ENCODE data around the gene NEGR1. TPM values are rescaled to one million over a fixed set of nuclear protein-coding genes. Genes with fewer than 3 reads are reported as not detected.
A peak's percentile ranks its signal among the peaks of the same experiment; 100 is the strongest.

NEGR1 gene
- total RNA-seq, 1 experiment from 2014 or later = 1.2 TPM

DNA sequence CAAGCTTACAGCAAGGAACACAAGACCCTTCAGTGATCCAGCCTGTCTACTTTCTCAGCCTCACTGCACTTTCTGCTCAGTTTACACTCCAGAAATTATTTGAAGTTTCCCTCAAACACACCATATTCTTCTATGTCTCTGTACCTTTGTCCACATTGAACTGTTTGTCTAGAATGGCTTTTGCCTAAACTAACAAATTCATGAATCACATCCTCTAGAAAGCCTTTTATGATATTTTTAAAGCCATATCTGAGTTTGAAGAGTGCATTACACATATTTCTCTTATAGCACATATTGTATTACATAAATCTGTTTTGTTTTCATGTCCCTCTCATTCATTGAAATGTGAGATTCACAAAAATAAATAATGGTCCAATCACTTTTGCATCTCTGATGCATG, 755.5 kb downstream of the NEGR1 start:
- H3K4me3 ChIP-seq = no peak overlapping the region
- no peak overlapping the region for H3K27ac ChIP-seq
- H3K4me1 ChIP-seq = no peaks in the 10 kb centered on the region
- no peak for DNase-seq
- no peaks in the 10 kb centered on the region; the same call in 1 of the 2 replicates for H3K36me3 ChIP-seq
- no peaks in the 10 kb centered on the region for H3K9me3 ChIP-seq (replicated peaks)
- H3K27me3 ChIP-seq = no peaks in the 10 kb centered on the region

DNA sequence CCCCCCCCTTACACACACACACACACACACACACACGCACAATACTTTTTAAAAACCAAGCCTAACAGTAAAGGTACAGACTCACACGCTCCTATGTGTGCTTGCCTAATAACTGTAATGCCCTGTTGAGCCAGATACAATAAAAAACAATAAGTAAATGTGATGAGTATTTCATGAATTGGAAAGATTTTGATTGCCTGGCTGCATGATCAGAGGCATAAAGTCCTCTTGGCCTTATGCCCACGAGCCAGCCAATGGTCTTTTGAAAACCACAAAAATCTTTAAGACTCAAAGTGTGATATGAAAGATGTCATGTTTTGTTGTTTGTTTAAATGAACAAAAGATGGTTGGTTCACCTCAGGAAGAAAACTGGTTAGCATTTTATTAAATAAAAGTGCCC, 759.6 kb downstream of the NEGR1 start:
- DNase-seq = no peak
- H3K4me3 ChIP-seq = no peak overlapping the region
- no peaks in the 10 kb centered on the region for H3K9me3 ChIP-seq (replicated peaks)
- H3K36me3 ChIP-seq = no peaks in the 10 kb centered on the region
- H3K27ac ChIP-seq = no peak overlapping the region
- H3K4me1 ChIP-seq = no peaks in the 10 kb centered on the region
- H3K27me3 ChIP-seq = no peaks in the 10 kb centered on the region

DNA sequence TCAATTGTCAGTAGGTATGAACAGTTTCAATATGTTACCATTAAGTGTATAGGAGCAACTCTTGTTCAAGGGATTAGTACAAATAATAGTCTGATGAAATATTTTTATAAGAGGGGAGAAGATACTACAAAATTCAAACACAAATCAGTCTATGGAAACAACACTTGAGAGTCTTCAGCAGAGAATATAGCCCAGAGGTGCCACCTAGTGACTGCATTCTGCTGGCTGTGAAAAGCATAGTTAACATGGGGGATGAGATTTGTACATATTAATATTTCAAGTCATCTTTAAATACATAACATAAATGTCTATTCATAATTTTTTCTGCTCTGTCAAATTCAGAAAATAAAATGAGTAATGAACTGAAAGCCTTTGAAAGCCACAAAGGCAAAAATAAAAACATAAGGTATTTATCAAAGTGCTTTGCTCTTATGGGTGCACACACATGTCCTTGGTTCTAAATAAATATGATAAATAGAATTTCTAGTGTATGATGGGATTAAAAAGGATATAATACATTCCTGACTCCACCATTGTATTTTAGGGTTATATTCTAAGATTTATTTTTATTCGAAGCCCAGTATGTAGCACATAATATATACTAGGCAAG, 760.6 kb downstream of the NEGR1 start:
- Histone ChIP-seq H3K9me3 (replicated peaks) (no peaks in the 10 kb centered on the region), H3K4me1 (no peaks in the 10 kb centered on the region), H3K4me3 (no peak overlapping the region), H3K27ac (no peak overlapping the region), H3K27me3 (no peaks in the 10 kb centered on the region), H3K36me3 (no peaks in the 10 kb centered on the region)
- peak; percentile 14 to 61 for DNase-seq

DNA sequence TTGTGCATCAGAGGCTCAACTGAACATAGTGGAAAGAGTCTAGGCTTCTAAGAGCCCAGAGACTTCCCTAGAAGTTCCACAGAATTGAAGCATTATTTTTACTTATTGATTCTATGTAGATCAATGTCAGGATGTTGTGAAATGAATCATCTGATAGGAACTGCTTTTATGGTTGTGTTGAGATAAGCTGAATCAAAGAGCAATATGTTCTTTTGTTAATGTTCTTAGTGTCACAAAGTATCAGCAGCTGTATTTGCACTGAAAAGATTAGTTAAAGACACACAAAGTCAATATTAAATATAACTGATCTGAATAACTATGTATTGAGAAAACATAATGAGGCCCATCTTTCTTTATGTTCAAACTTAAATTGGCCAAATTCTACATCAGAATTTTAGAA, 770.8 kb downstream of the NEGR1 start:
- Histone ChIP-seq H3K4me3 (no peak overlapping the region), H3K4me1 (no peaks in the 10 kb centered on the region), H3K9me3 (replicated peaks) (no peaks in the 10 kb centered on the region), H3K27me3 (no peaks in the 10 kb centered on the region), H3K27ac (no peak overlapping the region), H3K36me3 (no peaks in the 10 kb centered on the region)
- DNase-seq = no peak

DNA sequence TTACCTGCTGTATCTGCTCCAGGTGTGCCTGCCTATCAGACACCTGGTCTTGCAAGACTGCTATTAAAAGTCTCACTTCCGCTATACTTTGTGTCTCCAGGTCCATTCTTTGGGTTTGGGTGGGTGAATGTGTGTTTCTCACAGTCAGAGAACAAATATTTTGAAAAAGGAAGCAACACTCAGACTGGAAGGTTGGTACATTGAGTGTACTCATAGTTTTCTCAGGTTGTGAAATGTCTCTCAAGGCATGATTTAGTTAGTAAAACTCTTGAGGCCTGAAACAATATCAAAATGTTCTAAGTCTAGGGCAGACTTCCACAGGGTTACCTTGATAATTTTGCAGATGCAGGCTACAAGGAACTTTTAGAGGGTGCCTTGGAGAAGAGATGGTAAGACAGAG, 771.6 kb downstream of the NEGR1 start:
- Histone ChIP-seq H3K27me3 (no peaks in the 10 kb centered on the region), H3K36me3 (no peaks in the 10 kb centered on the region), H3K4me3 (no peak overlapping the region), H3K9me3 (replicated peaks) (no peaks in the 10 kb centered on the region), H3K4me1 (no peaks in the 10 kb centered on the region), H3K27ac (no peak overlapping the region)
- DNase-seq = no peak

DNA sequence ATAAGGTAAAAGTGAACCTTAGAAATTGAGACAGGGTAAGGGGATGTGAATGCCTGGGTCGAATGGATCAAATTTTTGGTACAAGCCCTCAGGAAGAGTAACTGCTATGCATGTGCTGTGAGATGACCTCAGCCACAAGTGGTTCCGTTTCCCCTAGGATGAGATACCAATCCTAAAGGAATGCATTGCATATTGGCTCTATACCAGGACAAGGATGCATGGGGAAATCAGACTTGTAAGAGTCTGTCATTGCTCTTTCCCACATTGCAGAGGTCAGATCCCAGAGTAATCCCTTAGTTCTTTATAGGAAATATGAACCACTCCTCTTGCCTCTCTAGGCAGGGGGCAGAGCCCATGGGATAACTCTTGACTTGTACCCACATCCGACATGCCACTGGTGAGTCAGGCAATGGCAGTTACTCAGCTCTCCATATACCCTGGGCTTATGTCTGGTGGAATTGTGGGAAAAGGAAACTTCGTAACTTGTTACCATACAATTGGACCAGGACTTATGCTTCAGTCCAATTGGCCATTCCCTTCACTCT, 773.2 kb downstream of the NEGR1 start:
- Histone ChIP-seq H3K9me3 (replicated peaks) (no peaks in the 10 kb centered on the region), H3K4me3 (no peak overlapping the region), H3K4me1 (no peaks in the 10 kb centered on the region), H3K36me3 (no peaks in the 10 kb centered on the region), H3K27ac (no peak overlapping the region), H3K27me3 (no peaks in the 10 kb centered on the region)
- peak in 1 of 2 experiments; percentile 9 for DNase-seq

DNA sequence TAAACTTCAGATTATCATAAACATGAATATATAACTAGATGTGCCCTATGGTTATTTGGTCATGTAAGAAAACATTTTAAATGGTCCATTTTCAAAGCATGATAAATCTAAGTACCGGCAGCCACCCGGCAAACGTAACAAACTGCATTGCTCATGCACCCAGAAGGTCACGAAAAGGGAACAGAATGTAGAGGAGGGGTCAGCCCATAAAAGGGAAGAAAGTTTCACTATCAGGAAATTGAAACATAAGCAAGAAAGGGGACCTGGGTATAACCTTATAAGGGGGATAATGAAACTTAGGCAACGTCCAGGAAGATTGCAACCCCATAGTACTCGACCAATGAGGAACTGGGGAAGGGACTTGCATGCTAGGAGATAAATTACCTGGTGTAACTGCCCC, 780.3 kb downstream of the NEGR1 start:
- Histone ChIP-seq H3K36me3 (no peaks in the 10 kb centered on the region), H3K4me3 (no peak overlapping the region)
- no peak for DNase-seq

DNA sequence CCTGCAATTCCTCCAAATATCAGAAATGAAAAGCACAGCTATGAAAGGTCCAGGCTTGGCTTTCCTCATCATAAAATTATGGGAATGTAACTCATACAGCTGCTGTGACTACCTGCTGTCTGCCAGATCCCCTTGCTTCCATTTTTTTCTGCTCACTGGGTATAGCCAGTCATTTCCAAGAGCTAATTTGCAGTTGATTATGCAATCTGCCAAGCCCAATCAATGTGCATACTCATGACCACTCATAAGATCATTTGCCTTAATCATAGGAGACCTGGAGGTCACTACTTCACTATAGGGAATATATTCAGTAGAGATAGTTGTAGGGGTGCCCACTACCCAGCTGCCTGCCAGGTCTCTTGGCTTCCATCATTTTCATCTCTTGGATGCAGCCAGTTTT, 783.8 kb downstream of the NEGR1 start:
- no peaks in the 10 kb centered on the region for H3K36me3 ChIP-seq

More for the DNA sequence above, 780.3 kb downstream of the NEGR1 start:
- Histone ChIP-seq H3K4me1 (no peaks in the 10 kb centered on the region), H3K9me3 (replicated peaks) (no peaks in the 10 kb centered on the region), H3K27me3 (no peaks in the 10 kb centered on the region), H3K27ac (no peak overlapping the region)

DNA sequence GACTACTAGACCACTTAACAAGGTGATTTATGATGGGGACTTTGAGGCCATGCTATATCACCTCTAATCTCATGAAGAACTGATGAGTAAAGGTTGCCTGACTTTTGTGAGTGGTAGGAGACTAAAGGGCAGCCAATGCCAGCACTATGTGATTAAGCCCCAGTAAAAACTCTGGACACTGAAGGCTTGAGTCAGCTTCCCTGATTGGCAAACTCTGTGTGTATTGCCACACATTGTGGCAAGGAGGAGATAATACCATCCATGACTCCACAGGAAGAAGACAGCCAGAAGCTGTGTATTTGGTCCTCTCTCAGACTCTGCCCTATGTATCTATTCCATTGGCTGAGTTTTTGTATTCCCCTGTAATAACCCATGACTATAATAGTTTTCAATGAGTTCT, 788.2 kb downstream of the NEGR1 start:
- no peak overlapping the region for H3K4me3 ChIP-seq
- H3K27ac ChIP-seq = no peak overlapping the region
- DNase-seq = no peak
- no peaks in the 10 kb centered on the region for H3K4me1 ChIP-seq
- no peaks in the 10 kb centered on the region for H3K9me3 ChIP-seq (replicated peaks)
- H3K36me3 ChIP-seq = no peaks in the 10 kb centered on the region
- no peaks in the 10 kb centered on the region for H3K27me3 ChIP-seq

More for the DNA sequence above, 783.8 kb downstream of the NEGR1 start:
- no peaks in the 10 kb centered on the region for H3K27me3 ChIP-seq
- no peak overlapping the region for H3K4me3 ChIP-seq
- DNase-seq = no peak
- H3K9me3 ChIP-seq (replicated peaks) = no peaks in the 10 kb centered on the region
- no peak overlapping the region for H3K27ac ChIP-seq
- H3K4me1 ChIP-seq = no peaks in the 10 kb centered on the region

DNA sequence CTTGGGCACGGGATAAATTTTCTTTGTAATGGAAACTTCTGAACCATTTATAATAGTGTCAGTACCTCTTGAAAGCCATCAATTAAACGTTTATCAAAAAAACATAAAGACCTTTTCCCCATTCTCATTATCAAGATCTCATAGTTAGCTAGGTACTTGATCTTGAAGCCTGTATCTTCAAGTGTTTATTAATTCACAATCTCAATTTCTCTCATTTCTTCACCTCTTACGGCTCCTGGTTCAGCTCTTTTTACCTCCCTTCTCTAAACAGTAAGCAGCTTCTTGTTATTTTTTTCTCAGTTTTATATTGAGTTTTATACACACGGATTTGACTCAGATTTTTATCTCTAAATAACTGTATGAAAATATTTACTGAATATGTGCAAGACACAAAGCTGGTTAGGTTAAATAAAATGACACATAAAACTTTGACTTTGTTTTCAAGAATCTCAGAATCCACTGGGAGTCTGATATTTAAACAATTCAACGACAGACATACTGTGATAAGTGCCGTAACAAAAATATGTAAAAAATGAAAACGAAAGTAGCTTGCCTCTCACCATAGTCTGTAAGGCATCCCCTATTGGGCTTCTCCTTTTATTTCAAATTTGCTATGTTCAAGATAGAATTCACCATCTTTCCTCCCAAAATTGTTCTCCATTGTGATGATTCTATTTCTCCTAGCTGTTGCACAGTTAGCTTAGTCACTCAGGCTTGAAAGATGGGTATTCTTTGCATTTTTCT, 789.9 kb downstream of the NEGR1 start:
- H3K27ac ChIP-seq = no peak overlapping the region
- no peaks in the 10 kb centered on the region for H3K9me3 ChIP-seq (replicated peaks)
- no peaks in the 10 kb centered on the region for H3K36me3 ChIP-seq
- no peaks in the 10 kb centered on the region for H3K4me1 ChIP-seq
- no peak overlapping the region for H3K4me3 ChIP-seq
- H3K27me3 ChIP-seq = no peaks in the 10 kb centered on the region
- DNase-seq = no peak

DNA sequence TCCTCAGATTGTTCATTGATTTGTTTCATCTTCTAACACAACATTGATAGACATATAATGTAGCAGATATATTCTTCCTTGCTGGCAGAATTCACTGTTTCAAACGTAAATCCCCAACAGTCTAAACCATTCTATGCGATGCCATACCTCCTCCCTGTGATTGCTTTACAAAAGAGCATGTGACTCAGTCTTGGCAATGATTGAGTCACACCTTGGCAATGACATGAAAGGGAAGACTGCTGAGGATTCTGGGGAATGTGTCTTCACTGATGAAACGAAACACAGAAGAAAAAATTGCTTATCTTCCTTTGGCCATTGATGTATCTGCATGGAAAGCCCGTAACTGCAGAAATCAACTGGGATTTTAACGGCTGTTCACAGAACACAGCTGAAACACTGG, 791.9 kb downstream of the NEGR1 start:
- no peaks in the 10 kb centered on the region for H3K27me3 ChIP-seq
- no peak for DNase-seq
- H3K9me3 ChIP-seq (replicated peaks) = no peaks in the 10 kb centered on the region
- no peaks in the 10 kb centered on the region for H3K36me3 ChIP-seq
- H3K4me3 ChIP-seq = no peak overlapping the region
- H3K4me1 ChIP-seq = no peaks in the 10 kb centered on the region
- no peak overlapping the region for H3K27ac ChIP-seq

DNA sequence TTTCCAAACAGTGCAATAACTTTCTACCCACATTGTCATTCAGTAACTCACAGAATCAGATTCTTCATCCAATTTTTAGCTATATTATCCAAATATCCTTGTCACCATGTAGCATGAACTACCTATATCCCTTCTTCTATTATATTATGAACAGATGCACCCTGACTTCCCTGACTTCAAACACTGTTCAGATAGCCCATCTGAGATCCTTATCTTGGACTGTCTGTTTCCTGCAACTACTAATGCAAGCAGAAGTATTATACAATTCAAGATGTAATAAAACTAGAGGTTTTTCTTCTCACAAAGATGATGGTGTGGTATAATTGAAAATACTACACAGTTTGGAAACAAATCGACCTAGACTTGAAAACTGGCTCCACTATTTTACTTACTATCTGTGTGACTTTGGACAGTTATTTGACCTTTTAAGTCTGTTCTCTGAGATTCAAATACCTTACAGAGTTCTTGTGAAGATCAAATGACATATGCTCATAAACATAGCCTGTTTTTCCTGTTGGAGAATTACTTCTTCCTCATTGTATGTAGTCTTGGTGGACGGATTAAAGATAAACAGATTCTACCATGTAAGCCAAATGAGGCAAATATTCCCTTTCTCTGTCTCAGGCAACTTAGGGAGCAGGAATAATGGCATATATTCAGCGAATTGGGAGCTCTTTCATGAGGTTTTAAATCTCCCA, 793.6 kb downstream of the NEGR1 start:
- no peaks in the 10 kb centered on the region for H3K4me1 ChIP-seq
- H3K27ac ChIP-seq = no peak overlapping the region
- DNase-seq = no peak
- no peaks in the 10 kb centered on the region for H3K36me3 ChIP-seq
- no peak overlapping the region for H3K4me3 ChIP-seq
- no peaks in the 10 kb centered on the region for H3K27me3 ChIP-seq
- no peaks in the 10 kb centered on the region for H3K9me3 ChIP-seq (replicated peaks)

DNA sequence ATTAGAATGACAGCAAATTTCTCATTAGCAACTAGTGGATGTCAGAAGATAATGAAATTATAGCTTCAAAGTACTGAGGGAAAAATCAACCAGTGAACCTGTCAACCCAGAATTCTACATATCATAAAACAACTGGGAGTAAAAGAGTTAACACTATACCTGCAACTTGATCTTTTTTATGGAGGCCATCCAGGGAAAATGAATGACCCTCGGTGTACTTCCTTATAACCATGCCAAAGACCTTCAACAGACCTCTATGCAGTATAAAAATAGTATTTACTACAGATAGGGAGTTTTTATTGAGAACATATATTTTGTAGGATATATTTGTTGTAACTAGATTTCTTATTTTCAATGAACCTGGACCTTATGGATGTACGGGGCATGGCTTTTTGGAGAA, 809.0 kb downstream of the NEGR1 start:
- Histone ChIP-seq H3K9me3 (replicated peaks) (no peaks in the 10 kb centered on the region), H3K4me1 (no peaks in the 10 kb centered on the region), H3K4me3 (no peak overlapping the region), H3K27ac (no peak overlapping the region), H3K36me3 (no peaks in the 10 kb centered on the region), H3K27me3 (no peaks in the 10 kb centered on the region; the same call in 1 of the 2 replicates)
- DNase-seq = no peak

DNA sequence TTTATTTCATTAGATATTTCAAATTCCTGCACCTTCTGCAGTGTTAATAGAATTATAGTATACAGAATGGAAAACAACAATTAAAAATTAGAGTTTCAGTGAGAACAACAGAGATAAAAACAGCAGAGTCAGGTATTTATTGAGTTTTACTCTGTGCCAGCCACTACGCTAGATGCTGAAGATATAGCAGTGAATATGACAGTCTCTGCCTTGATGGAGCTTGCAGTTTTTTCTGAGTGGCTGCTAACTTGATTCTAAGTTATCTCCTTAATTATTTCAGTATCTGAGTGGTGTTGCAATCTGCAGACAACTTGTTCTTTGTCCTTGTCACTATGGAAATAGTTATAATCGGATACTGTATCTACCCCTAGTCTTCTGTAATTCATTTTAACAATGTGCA, 817.2 kb downstream of the NEGR1 start:
- no peak for DNase-seq
- Histone ChIP-seq H3K4me1 (no peaks in the 10 kb centered on the region), H3K36me3 (no peaks in the 10 kb centered on the region), H3K9me3 (replicated peaks) (no peaks in the 10 kb centered on the region), H3K4me3 (no peak overlapping the region), H3K27me3 (peaks cover 9% of the 10 kb centered on the region; the same call in 1 of the 2 replicates), H3K27ac (no peak overlapping the region)

DNA sequence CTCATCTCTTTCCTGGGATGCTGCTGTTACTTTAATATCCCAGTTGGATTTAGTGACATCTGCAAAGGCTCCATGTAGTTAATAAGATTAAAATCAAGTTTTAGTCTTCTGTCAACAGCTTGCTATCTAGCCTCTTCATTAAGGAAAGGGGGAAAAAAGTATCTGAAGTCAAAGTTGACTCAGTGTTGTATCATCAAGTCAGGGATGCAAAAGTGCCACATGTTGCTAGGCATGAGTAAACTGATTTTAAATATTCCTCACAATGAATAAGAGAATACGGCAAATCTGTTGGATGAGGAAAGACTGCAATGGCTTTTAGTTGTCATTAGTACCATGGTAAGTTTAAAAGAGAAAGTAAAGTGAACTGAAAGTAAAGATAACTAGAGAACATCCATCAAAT, 818.3 kb downstream of the NEGR1 start:
- no peaks in the 10 kb centered on the region for H3K4me1 ChIP-seq
- no peaks in the 10 kb centered on the region for H3K36me3 ChIP-seq
- H3K27me3 ChIP-seq = peaks cover 9% of the 10 kb centered on the region; the same call in 1 of the 2 replicates
- DNase-seq = no peak
- H3K9me3 ChIP-seq (replicated peaks) = no peaks in the 10 kb centered on the region
- H3K4me3 ChIP-seq = no peak overlapping the region
- H3K27ac ChIP-seq = no peak overlapping the region
